H1 (cell line): ENCODE data around the gene GLUD1. TPM values are rescaled to one million over a fixed set of nuclear protein-coding genes. Genes with fewer than 3 reads are reported as not detected.
"Not testable (repeated sequence)": the region's sequence is repeated elsewhere in the genome, so short reads cannot be mapped to it uniquely, and the experiment has no call there.

Source experiments
- CTCF ChIA-PET: fragments of 300-600 bp; sonication (Branson Sonifier 250); formaldehyde crosslinking; loops from one replicate; lab custom pipeline; 2021; ENCODE audit not compliant: partially characterized antibody; lab: Charles Lee
- POLR2A ChIA-PET: fragments of 300-600 bp; sonication (Branson Sonifier 250); formaldehyde crosslinking; loops from one replicate; lab custom pipeline; 2021; ENCODE audit warnings: inconsistent platforms; ENCODE audit not compliant: partially characterized antibody; lab: Charles Lee
- DNase-seq, 2 experiments: peaks; one replicate each; pipeline versions ENCODE4 v3.0.0 to v3.0.0-alpha.2; 2010 to 2022; ENCODE audit warnings: low spot score in 2 of 2, low read depth in 1 of 2, mixed read lengths in 1 of 2
- FAIRE-seq: peaks from 2 replicates; lab custom pipeline; 2011; peaks lifted over from hg19 to GRCh38; lab: Jason Lieb, UNC
- H2AFZ ChIP-seq: 2 replicates; pipeline ENCODE4 v1.8.1; 2012; ENCODE audit warnings: low read length, inconsistent platforms
- H2AK5ac ChIP-seq: 2 replicates; pipeline ENCODE4 v1.6.1; 2013; ENCODE audit warnings: low read depth, low read length
- H2BK120ac ChIP-seq: replicated peaks from 2 replicates; pipeline ENCODE3; 2013; ENCODE audit warnings: low read depth, low read length, inconsistent platforms
- H2BK12ac ChIP-seq: 2 replicates; pipeline ENCODE4 v1.6.1; 2013; ENCODE audit warnings: low read depth, low read length
- H2BK15ac ChIP-seq: 2 replicates; pipeline ENCODE4 v1.6.1; 2013; ENCODE audit warnings: low read length
- H2BK20ac ChIP-seq: 2 replicates; pipeline ENCODE4 v1.6.1; 2013; ENCODE audit warnings: low read length
- H2BK5ac ChIP-seq: 2 replicates; pipeline ENCODE4 v1.6.1; 2013; ENCODE audit warnings: low read depth, low read length
- H3K14ac ChIP-seq: 2 replicates; pipeline ENCODE4 v1.6.1; 2013; ENCODE audit warnings: inconsistent platforms; ENCODE audit not compliant: insufficient read length
- H3K18ac ChIP-seq: 2 replicates; pipeline ENCODE4 v1.6.1; 2013; ENCODE audit warnings: low read length; ENCODE audit errors: extremely low read depth
- H3K23ac ChIP-seq: 2 replicates; pipeline ENCODE4 v1.6.1; 2013; ENCODE audit warnings: inconsistent platforms; ENCODE audit not compliant: insufficient read length
- H3K23me2 ChIP-seq: 2 replicates; pipeline ENCODE4 v1.6.1; 2013; ENCODE audit warnings: low read depth, low read length
- H3K27ac ChIP-seq: 2 replicates; pipeline ENCODE4 v1.6.1; 2011; ENCODE audit warnings: low read depth, low read length, inconsistent platforms
- H3K27me3 ChIP-seq, 4 experiments: replicated peaks in 1 of 4; 1 replicate in 1 of 4; 2 replicates in 3 of 4; pipeline versions ENCODE4 v1.6.1 to v1.8.1; 2011 to 2013; ENCODE audit warnings: low read length in 3 of 4, mild to moderate bottlenecking in 3 of 4, inconsistent platforms in 2 of 4, mixed read lengths in 2 of 4, moderate library complexity in 1 of 4; ENCODE audit not compliant: control insufficient read depth in 3 of 4, insufficient read depth in 3 of 4; ENCODE audit errors: extremely low read depth in 1 of 4
- H3K36me3 ChIP-seq, 4 experiments: 2 replicates each; pipeline versions ENCODE4 v1.6.1 to v1.8.1; 2011 to 2013; ENCODE audit warnings: mild to moderate bottlenecking in 4 of 4, low read length in 3 of 4, moderate library complexity in 2 of 4, control low read depth in 1 of 4, inconsistent platforms in 1 of 4; ENCODE audit not compliant: insufficient read depth in 4 of 4, control insufficient read depth in 2 of 4
- H3K4ac ChIP-seq: replicated peaks from 2 replicates; pipeline ENCODE3; 2013; ENCODE audit warnings: low read length, low read depth, mixed read lengths, inconsistent platforms; ENCODE audit not compliant: insufficient read length
- H3K4me1 ChIP-seq, 4 experiments: replicated peaks in 1 of 4; 1 replicate in 1 of 4; 2 replicates in 3 of 4; pipeline versions ENCODE4 v1.6.1 to v1.8.1; 2011 to 2013; ENCODE audit warnings: low read length in 3 of 4, inconsistent platforms in 2 of 4, mixed read lengths in 1 of 4; ENCODE audit not compliant: insufficient read depth in 4 of 4, control insufficient read depth in 3 of 4
- H3K4me2 ChIP-seq, 2 experiments: 2 replicates each; pipeline versions ENCODE4 v1.6.1 to v1.8.1; 2011 to 2013; ENCODE audit warnings: low read depth in 2 of 2, low read length in 2 of 2, control low read depth in 1 of 2, inconsistent platforms in 1 of 2, mild to moderate bottlenecking in 1 of 2; ENCODE audit not compliant: insufficient read depth in 1 of 2
- H3K4me3 ChIP-seq, 4 experiments: fragments of 200-600, 300-600 bp in 1 of 4; sonication (generic), shearing (Covaris generic), sonication (Bioruptor Twin) in 1 of 4; 2 replicates each; pipeline versions ENCODE4 v1.5.1 to v1.8.1; 2011 to 2016; ENCODE audit warnings: low read length in 4 of 4, low read depth in 3 of 4, control low read depth in 2 of 4, inconsistent platforms in 2 of 4, mild to moderate bottlenecking in 2 of 4, mixed read lengths in 1 of 4, moderate library complexity in 1 of 4; ENCODE audit not compliant: insufficient read depth in 2 of 4; ENCODE audit errors: extremely low read depth in 1 of 4
- H3K56ac ChIP-seq: replicated peaks from 2 replicates; pipeline ENCODE3; 2013; ENCODE audit warnings: low read depth, mild to moderate bottlenecking, mixed read lengths, low read length, inconsistent platforms; ENCODE audit not compliant: insufficient read length
- H3K79me1 ChIP-seq: 2 replicates; pipeline ENCODE4 v1.6.1; 2013; ENCODE audit warnings: low read depth, low read length, control low read depth
- H3K79me2 ChIP-seq, 2 experiments: 2 replicates each; pipeline versions ENCODE4 v1.6.1 to v1.8.1; 2012 to 2013; ENCODE audit warnings: low read length in 2 of 2, mild to moderate bottlenecking in 2 of 2, inconsistent platforms in 1 of 2; ENCODE audit not compliant: insufficient read depth in 2 of 2, control insufficient read depth in 1 of 2
- H3K9ac ChIP-seq, 4 experiments: replicated peaks in 1 of 4; 1 replicate in 1 of 4; 2 replicates in 3 of 4; pipeline versions ENCODE4 v1.6.1 to v1.8.1; 2011 to 2013; ENCODE audit warnings: low read depth in 3 of 4, low read length in 3 of 4, control low read depth in 2 of 4, mild to moderate bottlenecking in 2 of 4, moderate library complexity in 2 of 4, inconsistent platforms in 1 of 4; ENCODE audit errors: extremely low read depth in 1 of 4
- H3K9me3 ChIP-seq, 2 experiments: 2 replicates each; pipeline versions ENCODE4 v1.6.1 to v1.8.1; 2012 to 2013; ENCODE audit warnings: mild to moderate bottlenecking in 2 of 2, moderate library complexity in 2 of 2, control low read depth in 1 of 2, inconsistent platforms in 1 of 2, low read depth in 1 of 2, low read length in 1 of 2, mixed read lengths in 1 of 2; ENCODE audit not compliant: insufficient read depth in 2 of 2
- H4K20me1 ChIP-seq, 2 experiments: replicated peaks in 1 of 2; 2 replicates each; pipeline versions ENCODE3 to v1.8.1; 2011 to 2013; ENCODE audit warnings: inconsistent platforms in 2 of 2, low read length in 2 of 2, mild to moderate bottlenecking in 1 of 2; ENCODE audit not compliant: insufficient read depth in 2 of 2, control insufficient read depth in 1 of 2
- H4K5ac ChIP-seq: 2 replicates; pipeline ENCODE4 v1.6.1; 2013; ENCODE audit warnings: low read length, low read depth, mixed read lengths, inconsistent platforms; ENCODE audit not compliant: insufficient read length
- H4K8ac ChIP-seq: 2 replicates; pipeline ENCODE4 v1.8.0; 2013; ENCODE audit warnings: mild to moderate bottlenecking, moderate library complexity, low read length, inconsistent platforms; ENCODE audit not compliant: insufficient read depth; ENCODE audit errors: extremely low read depth
- H4K91ac ChIP-seq: replicated peaks from 2 replicates; pipeline ENCODE3; 2013; ENCODE audit warnings: low read length, mixed read lengths, inconsistent platforms; ENCODE audit not compliant: insufficient read length
- WGBS, 2 experiments: shearing (Covaris generic) in 1 of 2; methylation state at CpG; one replicate each; pipeline versions ENCODE4 v1.1.6 to v1.1.7; 2013 to 2015; ENCODE audit warnings: low lambda C conversion rate in 2 of 2, mixed read lengths in 2 of 2, inconsistent platforms in 1 of 2, low coverage in 1 of 2, missing lambda C conversion rate in 1 of 2; ENCODE audit not compliant: insufficient replicate concordance in 2 of 2, insufficient coverage in 1 of 2, insufficient read length in 1 of 2; ENCODE audit errors: extremely low coverage in 1 of 2, missing lambda C conversion rate in 1 of 2; 5-methylcytosine and 5-hydroxymethylcytosine counted together
- polyA plus RNA-seq, 7 experiments: library from polyadenylated mRNA; depleted of rRNA in 3 of 7; stranded (reverse) in 5 of 7; unstranded in 2 of 7; fragments of >200 nt in 5 of 7; fragments of 200-250 nt in 2 of 7; gene quantifications; 1 replicate in 5 of 7; 2 replicates in 1 of 7; 4 replicates in 1 of 7; pipeline versions ENCODE4 v1.2.1 to v1.2.3, GENCODE V29; 2011 to 2013; ENCODE audit warnings: missing spikeins in 2 of 7, mixed read lengths in 2 of 7
- total RNA-seq: library from RNA; stranded (reverse); fragmentation: NEBNext Ultra II Directional; extraction: Animal tissue kit (Norgen Biotek cat#: 25700); gene quantifications from 2 replicates; pipeline ENCODE4 v1.2.1, GENCODE V29; 2021

The GLUD1 gene
- total and polyA plus RNA-seq, 2 of the 8 experiments (the other 6 are each of a cell fraction or from before 2014, with no cell fraction given) = 41.0 to 96.2 TPM

- H3K23ac ChIP-seq, H3K14ac ChIP-seq, H2AFZ ChIP-seq, H4K8ac ChIP-seq, H2AK5ac ChIP-seq, H3K4ac ChIP-seq, CTCF ChIA-PET, H3K9ac ChIP-seq, H2BK15ac ChIP-seq, H3K27me3 ChIP-seq, H4K91ac ChIP-seq, H3K18ac ChIP-seq, H2BK120ac ChIP-seq, H3K36me3 ChIP-seq, H2BK5ac ChIP-seq, H4K5ac ChIP-seq, H3K4me3 ChIP-seq, FAIRE-seq, H3K79me2 ChIP-seq, POLR2A ChIA-PET, H3K27ac ChIP-seq, H4K20me1 ChIP-seq, H3K4me2 ChIP-seq, H3K23me2 ChIP-seq, H3K79me1 ChIP-seq, DNase-seq, H3K4me1 ChIP-seq, H3K9me3 ChIP-seq, H2BK12ac ChIP-seq, H3K56ac ChIP-seq, H2BK20ac ChIP-seq: not testable (repeated sequence)
- 100% methylated on average over 1 of the region's 1 CpG; no CpG with 5 or more reads in 1 of the 2 experiments for WGBS, 2 experiments
Measured at GRCh38 chr10:87007124-87007523, 87.5 kb downstream of the GLUD1 start.
